Natural killer cell (primary cell): ENCODE results near the gene SESN1. TPM values are rescaled to one million over a fixed set of nuclear protein-coding genes. Genes with fewer than 3 reads are reported as not detected.

ENCODE experiments used
- ATAC-seq, 3 donors: fragments of 150-1000 bp in 2 of 3; fragments of 200-7000 bp in 1 of 3; cut with Tn5 transposase; 1 replicate in 1 of 3; 2 replicates in 2 of 3; pipeline ENCODE4 v1.10.0; 2021; ENCODE audit warnings: mild to moderate bottlenecking in 2 of 3, moderate library complexity in 2 of 3
- DNase-seq, 2 donors: peaks; one replicate each; pipeline versions ENCODE4 v3.0.0 to v3.0.0-alpha.2; 2013 to 2021; ENCODE audit warnings: mixed read lengths in 1 of 2
- H3K27ac ChIP-seq: one replicate; pipeline ENCODE4 v1.5.1; 2013; ENCODE audit warnings: mild to moderate bottlenecking, low read length
- H3K27me3 ChIP-seq: one replicate; pipeline ENCODE4 v1.6.1; 2013; ENCODE audit warnings: low read length; ENCODE audit not compliant: control insufficient read depth, insufficient read depth
- H3K36me3 ChIP-seq: one replicate; pipeline ENCODE4 v1.6.1; 2013; ENCODE audit warnings: low read length; ENCODE audit not compliant: control insufficient read depth, insufficient read depth
- H3K4me1 ChIP-seq: one replicate; pipeline ENCODE4 v1.6.1; 2013; ENCODE audit warnings: low read length; ENCODE audit not compliant: control insufficient read depth, insufficient read depth
- H3K4me3 ChIP-seq: one replicate; pipeline ENCODE4 v1.5.1; 2013; ENCODE audit warnings: low read length
- H3K9me3 ChIP-seq: one replicate; pipeline ENCODE4 v1.6.1; 2013; ENCODE audit warnings: low read length; ENCODE audit not compliant: control insufficient read depth, insufficient read depth
- H3K27ac Mint-ChIP-seq, 2 donors: one replicate each; pipeline ENCODE4 v1.8.0; 2022; ENCODE audit warnings: mild to moderate bottlenecking in 2 of 2, mixed read lengths in 2 of 2, moderate library complexity in 1 of 2
- H3K27me3 Mint-ChIP-seq, 2 donors: one replicate each; pipeline ENCODE4 v1.8.0; 2022; ENCODE audit warnings: low read depth in 2 of 2, mixed read lengths in 2 of 2
- H3K36me3 Mint-ChIP-seq: one replicate; pipeline ENCODE4 v1.8.0; 2022; ENCODE audit warnings: mixed read lengths
- H3K4me1 Mint-ChIP-seq, 2 donors: one replicate each; pipeline ENCODE4 v1.8.0; 2022; ENCODE audit warnings: mixed read lengths in 2 of 2
- H3K4me3 Mint-ChIP-seq: one replicate; pipeline ENCODE4 v1.8.0; 2022; ENCODE audit warnings: mild to moderate bottlenecking, moderate library complexity, mixed read lengths
- H3K9me3 Mint-ChIP-seq, 2 donors: one replicate each; pipeline ENCODE4 v1.8.0; 2022; ENCODE audit warnings: mixed read lengths in 2 of 2
- WGBS: methylation state at CpG from one replicate; pipeline ENCODE4 v1.1.7; 2013; ENCODE audit warnings: missing lambda C conversion rate; ENCODE audit not compliant: insufficient coverage; 5-methylcytosine and 5-hydroxymethylcytosine counted together
- intact Hi-C: fragments of 100-400 bp; cut with micrococcal nuclease; formaldehyde crosslinking; loops from one replicate; pipeline ENCODE4 v1.14.2; 2022
- total RNA-seq, 4 donors: library from RNA; stranded (reverse); fragments of 120-200 nt in 1 of 4; gene quantifications; one replicate each; pipeline versions ENCODE4 v1.2.3 to v1.2.4, GENCODE V29; 2013 to 2022
- TF ChIP-seq, protein P1 (sequence below): fragments of 200-600 bp; IDR thresholded peaks from one replicate; pipeline ENCODE4 v1.8.0; 2022; ENCODE audit warnings: antibody characterized with exemption

SESN1 gene
- total RNA-seq, 3 donors from 2014 or later (not counting 1 experiment from before 2014, with no cell fraction given), result 52.9 to 106 (median 68.9) TPM

DNA sequence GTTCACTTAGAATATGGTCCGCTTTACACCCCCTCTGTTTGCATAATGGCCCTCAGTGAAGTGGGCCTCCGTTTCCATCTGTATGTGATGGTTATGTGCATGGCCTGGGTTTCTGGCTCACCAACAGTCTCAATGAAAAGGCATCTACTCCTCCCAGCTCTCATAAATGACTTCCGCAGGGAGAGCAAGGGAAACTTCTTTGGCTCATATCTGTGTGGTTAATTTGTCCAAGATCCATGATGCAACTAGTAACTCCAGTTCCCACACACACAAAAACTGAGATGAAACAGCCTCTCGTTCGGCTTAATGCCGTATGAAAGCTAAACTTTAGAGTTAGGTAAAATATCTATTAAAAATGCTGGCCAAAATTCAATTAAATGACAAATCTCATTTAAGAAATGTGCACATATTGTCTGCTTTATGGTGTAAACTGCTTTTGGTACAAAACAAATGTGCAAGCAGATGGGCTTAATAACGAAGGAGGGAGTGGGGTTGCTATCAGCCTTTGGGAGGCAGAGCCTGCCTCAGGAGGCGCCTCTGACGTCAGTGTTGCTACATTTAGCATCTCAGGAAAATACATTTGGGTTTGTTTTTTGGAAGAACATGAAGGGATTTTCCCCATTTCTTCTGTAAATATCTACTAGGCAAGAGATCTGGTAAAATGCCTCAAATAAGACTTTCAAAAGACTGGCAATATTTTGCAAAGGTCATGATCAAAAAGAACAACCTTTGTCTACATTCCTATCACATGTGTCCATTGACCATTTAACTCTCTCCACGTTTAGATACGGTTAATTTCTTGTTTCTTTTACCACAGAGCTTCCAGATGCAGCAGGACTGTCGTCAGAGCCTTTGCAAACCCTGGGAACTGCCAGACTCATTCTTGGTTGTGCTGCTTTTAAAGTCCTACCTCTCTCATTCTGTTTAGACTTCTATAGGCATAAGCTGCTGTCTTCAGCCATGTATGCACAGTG, 149.7 kb downstream of the SESN1 start:
- peaks cover 38 to 41% of the 10 kb centered on the region in 2 donors for H3K4me1 Mint-ChIP-seq
- TF ChIP-seq, protein P1, sequence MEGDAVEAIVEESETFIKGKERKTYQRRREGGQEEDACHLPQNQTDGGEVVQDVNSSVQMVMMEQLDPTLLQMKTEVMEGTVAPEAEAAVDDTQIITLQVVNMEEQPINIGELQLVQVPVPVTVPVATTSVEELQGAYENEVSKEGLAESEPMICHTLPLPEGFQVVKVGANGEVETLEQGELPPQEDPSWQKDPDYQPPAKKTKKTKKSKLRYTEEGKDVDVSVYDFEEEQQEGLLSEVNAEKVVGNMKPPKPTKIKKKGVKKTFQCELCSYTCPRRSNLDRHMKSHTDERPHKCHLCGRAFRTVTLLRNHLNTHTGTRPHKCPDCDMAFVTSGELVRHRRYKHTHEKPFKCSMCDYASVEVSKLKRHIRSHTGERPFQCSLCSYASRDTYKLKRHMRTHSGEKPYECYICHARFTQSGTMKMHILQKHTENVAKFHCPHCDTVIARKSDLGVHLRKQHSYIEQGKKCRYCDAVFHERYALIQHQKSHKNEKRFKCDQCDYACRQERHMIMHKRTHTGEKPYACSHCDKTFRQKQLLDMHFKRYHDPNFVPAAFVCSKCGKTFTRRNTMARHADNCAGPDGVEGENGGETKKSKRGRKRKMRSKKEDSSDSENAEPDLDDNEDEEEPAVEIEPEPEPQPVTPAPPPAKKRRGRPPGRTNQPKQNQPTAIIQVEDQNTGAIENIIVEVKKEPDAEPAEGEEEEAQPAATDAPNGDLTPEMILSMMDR, result no peak
- WGBS, result 83% methylated on average over 9 of the region's 12 CpGs
- H3K4me3 Mint-ChIP-seq, result no peak overlapping the region
- no peak for DNase-seq
- no peak for ATAC-seq
- no peaks in the 10 kb centered on the region for H3K27me3 Mint-ChIP-seq
- no peaks in the 10 kb centered on the region for H3K36me3 ChIP-seq
- H3K27ac Mint-ChIP-seq, result peak overlapping the region; percentile 20 to 89
- H3K9me3 ChIP-seq, result no peaks in the 10 kb centered on the region
- H3K27me3 ChIP-seq, result no peaks in the 10 kb centered on the region
- H3K4me3 ChIP-seq, result no peak overlapping the region
- no peak overlapping the region for H3K27ac ChIP-seq
- no peaks in the 10 kb centered on the region for H3K36me3 Mint-ChIP-seq
- H3K4me1 ChIP-seq, result peaks cover 32% of the 10 kb centered on the region
- H3K9me3 Mint-ChIP-seq, result no peaks in the 10 kb centered on the region
- intact Hi-C loops, result loop anchor here (5.0 kb wide), 1 partner anchor 62 kb away; no protein-coding TSS in a partner anchor

DNA sequence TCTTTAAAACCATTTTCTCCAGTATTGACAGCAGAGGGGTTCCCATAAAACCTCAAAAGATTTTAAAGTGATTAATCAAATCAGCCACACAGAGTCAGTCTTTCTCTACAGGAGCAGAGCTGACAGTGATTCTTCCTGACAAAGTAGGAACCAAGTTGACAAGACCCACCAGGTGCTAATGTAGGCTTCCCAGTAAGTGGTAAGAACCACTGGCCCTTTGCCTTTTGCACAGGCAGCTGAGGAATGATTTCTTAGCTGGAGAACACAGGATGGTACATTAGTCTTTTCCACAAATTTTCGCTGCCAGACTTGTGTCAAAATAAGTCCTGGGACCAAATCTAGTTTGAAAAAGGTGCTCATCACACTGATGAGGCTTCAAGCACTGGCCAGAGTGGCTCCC, 150.6 kb downstream of the SESN1 start:
- Mint-ChIP-seq H3K4me3 (no peak overlapping the region), H3K27ac (peak overlapping the region; percentile 20 to 89), H3K27me3 (no peaks in the 10 kb centered on the region), H3K9me3 (no peaks in the 10 kb centered on the region), H3K4me1 (peaks cover 41 to 43% of the 10 kb centered on the region in 2 donors), H3K36me3 (no peaks in the 10 kb centered on the region)
- DNase-seq (no peak), ATAC-seq (no peak)
- Histone ChIP-seq H3K27me3 (no peaks in the 10 kb centered on the region), H3K27ac (no peak overlapping the region), H3K36me3 (no peaks in the 10 kb centered on the region), H3K4me3 (no peak overlapping the region), H3K4me1 (peaks cover 32% of the 10 kb centered on the region), H3K9me3 (no peaks in the 10 kb centered on the region)
- intact Hi-C loops, result loop anchor here (5.0 kb wide), 1 partner anchor 63 kb away; no protein-coding TSS in a partner anchor
- 97% methylated on average over 1 of the region's 1 CpG for WGBS
- TF ChIP-seq, protein P1, result no peak

DNA sequence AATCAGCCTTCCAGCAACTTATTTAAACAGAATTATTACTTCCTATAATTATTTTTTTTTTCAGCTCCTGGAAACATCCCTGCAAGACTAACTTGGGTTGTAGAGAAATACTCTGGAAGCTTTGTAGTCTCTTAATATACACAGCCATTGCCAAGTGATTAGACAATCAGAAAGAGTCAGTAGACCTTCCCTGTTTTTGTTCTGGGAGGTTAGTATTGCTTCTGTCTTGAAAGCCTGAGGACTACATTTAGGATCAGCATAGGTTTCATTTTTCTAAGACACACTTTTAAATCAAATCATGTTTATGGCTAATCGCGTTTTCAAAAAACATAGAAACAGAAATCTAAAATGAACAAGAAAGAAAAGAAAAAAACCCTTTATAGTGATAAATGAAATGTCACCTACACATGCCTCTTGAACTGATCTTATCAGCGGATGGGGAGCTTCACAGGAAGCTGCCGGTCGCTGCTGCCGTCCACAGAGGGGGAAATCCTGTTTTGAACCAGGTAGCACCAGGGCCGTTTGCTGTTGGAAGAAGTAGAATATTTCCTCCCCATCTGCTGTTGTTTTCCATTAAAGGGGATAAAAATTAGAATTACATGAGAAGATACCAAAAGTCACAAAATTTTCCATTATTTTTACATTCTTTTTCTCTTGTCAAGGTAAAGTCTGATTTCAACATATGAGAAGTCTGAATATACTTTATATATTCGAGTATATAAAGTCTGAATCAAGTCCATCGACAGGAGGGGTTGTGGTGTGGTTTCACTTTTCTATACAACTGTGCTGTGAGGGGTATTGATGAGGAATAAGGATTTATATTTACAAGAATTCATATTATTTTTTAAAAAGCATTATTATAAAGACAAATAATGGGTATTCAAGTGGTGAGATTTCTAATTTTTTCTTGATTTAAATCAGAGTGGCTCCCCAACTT, 151.8 kb downstream of the SESN1 start:
- WGBS, result 3% methylated on average over 6 of the region's 9 CpGs
- Histone ChIP-seq H3K4me1 (peaks cover 32% of the 10 kb centered on the region), H3K4me3 (peak overlapping the region; percentile 0), H3K27me3 (no peaks in the 10 kb centered on the region), H3K9me3 (no peaks in the 10 kb centered on the region), H3K27ac (peak overlapping the region; percentile 73), H3K36me3 (no peaks in the 10 kb centered on the region)
- DNase-seq, result peak; percentile 35 to 88
- ATAC-seq, result peak; percentile 93 to 99 (median 97)
- TF ChIP-seq, protein P1, result no peak
- H3K9me3 Mint-ChIP-seq, result no peaks in the 10 kb centered on the region
- intact Hi-C loops, result loop anchor here (2.0 to 5.0 kb wide), 2 partner anchors 24 to 64 kb away; no protein-coding TSS in a partner anchor
- H3K4me1 Mint-ChIP-seq, result peaks cover 41 to 43% of the 10 kb centered on the region in 2 donors
- H3K27ac Mint-ChIP-seq, result peak overlapping the region; percentile 89
- no peaks in the 10 kb centered on the region for H3K27me3 Mint-ChIP-seq
- peak overlapping the region; percentile 84 for H3K4me3 Mint-ChIP-seq
- no peaks in the 10 kb centered on the region for H3K36me3 Mint-ChIP-seq
